Bronchial epithelial cell (primary cell): ENCODE measurements around the gene PATJ. TPM values are rescaled to one million over a fixed set of nuclear protein-coding genes. Genes with fewer than 3 reads are reported as not detected.
"Not testable (repeated sequence)": the region's sequence is repeated elsewhere in the genome, so short reads cannot be mapped to it uniquely, and the experiment has no call there.

Source experiments
- DNase-seq: peaks from one replicate; pipeline ENCODE4 v3.0.0-alpha.2; 2010; ENCODE audit warnings: low read depth
- FAIRE-seq: peaks from 2 replicates; lab custom pipeline; 2011; peaks lifted over from hg19 to GRCh38; lab: Jason Lieb, UNC
- H3K27me3 ChIP-seq: 2 replicates; pipeline ENCODE4 v1.5.1; 2011; ENCODE audit warnings: low read length; ENCODE audit not compliant: control insufficient read depth, insufficient read depth
- H3K36me3 ChIP-seq: 2 replicates; pipeline ENCODE4 v1.5.1; 2011; ENCODE audit warnings: low read length; ENCODE audit not compliant: control insufficient read depth, insufficient read depth
- H3K4me3 ChIP-seq: 2 replicates; pipeline ENCODE4 v1.5.1; 2011; ENCODE audit warnings: mild to moderate bottlenecking, low read depth, low read length, control low read depth
- total RNA-seq: library from RNA; depleted of rRNA; stranded (reverse); fragments of >200 nt; gene quantifications from 2 replicates; pipeline ENCODE4 v1.2.1, GENCODE V29; 2014
- TF ChIP-seq, protein P1 (sequence below): IDR thresholded peaks from 2 replicates; pipeline ENCODE4 v1.5.1; 2011; ENCODE audit warnings: mild to moderate bottlenecking, moderate library complexity, low read length, control low read depth, inconsistent platforms; ENCODE audit not compliant: insufficient read depth, severe bottlenecking

PATJ gene
- total RNA-seq, 1 donor from 2014 or later, result 46.6 TPM

GRCh38 chr1:61711969-61712368 is 30.3 kb upstream of the PATJ start:
- Histone ChIP-seq H3K36me3 (peaks cover 2% of the 10 kb centered on the region), H3K27me3 (no peaks in the 10 kb centered on the region), H3K4me3 (no peak overlapping the region)
- DNase-seq (no peak), FAIRE-seq (no peak)
- TF ChIP-seq, protein P1, sequence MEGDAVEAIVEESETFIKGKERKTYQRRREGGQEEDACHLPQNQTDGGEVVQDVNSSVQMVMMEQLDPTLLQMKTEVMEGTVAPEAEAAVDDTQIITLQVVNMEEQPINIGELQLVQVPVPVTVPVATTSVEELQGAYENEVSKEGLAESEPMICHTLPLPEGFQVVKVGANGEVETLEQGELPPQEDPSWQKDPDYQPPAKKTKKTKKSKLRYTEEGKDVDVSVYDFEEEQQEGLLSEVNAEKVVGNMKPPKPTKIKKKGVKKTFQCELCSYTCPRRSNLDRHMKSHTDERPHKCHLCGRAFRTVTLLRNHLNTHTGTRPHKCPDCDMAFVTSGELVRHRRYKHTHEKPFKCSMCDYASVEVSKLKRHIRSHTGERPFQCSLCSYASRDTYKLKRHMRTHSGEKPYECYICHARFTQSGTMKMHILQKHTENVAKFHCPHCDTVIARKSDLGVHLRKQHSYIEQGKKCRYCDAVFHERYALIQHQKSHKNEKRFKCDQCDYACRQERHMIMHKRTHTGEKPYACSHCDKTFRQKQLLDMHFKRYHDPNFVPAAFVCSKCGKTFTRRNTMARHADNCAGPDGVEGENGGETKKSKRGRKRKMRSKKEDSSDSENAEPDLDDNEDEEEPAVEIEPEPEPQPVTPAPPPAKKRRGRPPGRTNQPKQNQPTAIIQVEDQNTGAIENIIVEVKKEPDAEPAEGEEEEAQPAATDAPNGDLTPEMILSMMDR, result no peak

GRCh38 chr1:61718996-61719663 is 23.1 kb upstream of the PATJ start:
- not testable (repeated sequence) for H3K4me3 ChIP-seq, DNase-seq, FAIRE-seq, H3K36me3 ChIP-seq, H3K27me3 ChIP-seq

- TF ChIP-seq, protein P1, result no peak
- FAIRE-seq (no peak), DNase-seq (peak; percentile 9)
- Histone ChIP-seq H3K27me3 (no peaks in the 10 kb centered on the region), H3K4me3 (peak overlapping the region; percentile 100), H3K36me3 (no peaks in the 10 kb centered on the region)
Observed at GRCh38 chr1:61724506-61724812, 17.8 kb upstream of the PATJ start.

- no peak for FAIRE-seq
Observed at GRCh38 chr1:61724813-61725694, 17.2 kb upstream of the PATJ start, which contains the start of gene TM2D1. Gene TM2D1, minus strand, starts transcription at chr1:61725141. Its CDS starts 21 bp downstream, at chr1:61725120.

DNA sequence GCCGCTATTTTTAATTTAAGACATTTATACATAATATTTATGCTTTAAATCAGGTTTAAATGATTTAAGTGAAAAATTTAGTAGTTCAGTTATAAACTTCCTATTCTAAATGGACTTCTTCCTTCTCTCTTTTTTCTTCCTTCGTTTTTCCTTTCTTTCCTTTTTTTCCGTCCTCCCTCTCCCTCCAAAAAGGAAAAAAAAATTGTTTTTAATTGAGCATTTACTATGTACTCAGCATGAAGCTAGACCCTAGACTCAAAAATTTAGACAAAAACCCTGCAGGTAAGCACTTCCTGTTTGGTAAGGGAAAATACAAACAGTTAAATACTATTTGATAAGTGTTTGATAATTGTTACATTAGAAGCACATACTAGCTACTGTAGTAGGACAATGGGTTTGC is 14.7 kb upstream of the PATJ start:
- Histone ChIP-seq H3K27me3 (no peaks in the 10 kb centered on the region), H3K36me3 (no peaks in the 10 kb centered on the region), H3K4me3 (no peak overlapping the region)
- DNase-seq, result no peak
- TF ChIP-seq, protein P1, result no peak
- FAIRE-seq, result no peak

More at GRCh38 chr1:61724813-61725694, 17.2 kb upstream of the PATJ start, which contains the start of gene TM2D1:
- H3K4me3 ChIP-seq, result peak within 1 kb of the TSS; percentile 100
- TF ChIP-seq, protein P1, result no peak
- H3K27me3 ChIP-seq, result no peaks in the 10 kb centered on the region
- no peaks in the 10 kb centered on the region for H3K36me3 ChIP-seq
- peak; percentile 93 for DNase-seq

DNA sequence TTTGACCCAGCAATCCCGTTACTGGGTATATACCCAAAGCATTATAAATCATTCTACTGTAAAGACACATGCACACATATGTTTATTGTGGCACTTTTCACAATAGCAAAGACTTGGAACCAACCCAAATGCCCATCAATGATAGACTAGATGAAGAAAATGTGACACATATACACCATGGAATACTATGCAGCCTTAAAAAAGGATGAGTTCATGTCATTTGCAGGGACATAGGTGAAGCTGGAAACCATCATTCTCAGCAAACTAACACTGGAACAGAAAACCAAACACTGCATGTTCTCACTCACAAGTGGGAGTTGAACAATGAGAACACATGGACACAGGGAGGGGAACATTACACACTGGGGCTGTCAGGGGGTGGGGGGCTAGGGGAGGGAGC is 11.6 kb upstream of the PATJ start:
- not testable (repeated sequence) for H3K36me3 ChIP-seq

More for the DNA sequence above, 11.6 kb upstream of the PATJ start:
- H3K4me3 ChIP-seq, H3K27me3 ChIP-seq, FAIRE-seq, DNase-seq: not testable (repeated sequence)
